PC-3 (cell line): Measurements from ENCODE around the gene CCL7.

Experiments used
- CTCF ChIP-seq: fragments of 300-600 bp; sonication (generic); conservative IDR thresholded peaks from 2 replicates; pipeline ENCODE4 v1.5.1; 2017; ENCODE audit warnings: antibody characterized with exemption, low read depth, mild to moderate bottlenecking, low read length
- EZH2 ChIP-seq: fragments of 300-600 bp; sonication (generic); IDR thresholded peaks from one replicate; pipeline ENCODE4 v1.6.1; 2017; ENCODE audit warnings: antibody characterized with exemption, mild to moderate bottlenecking, low read length; ENCODE audit not compliant: unreplicated experiment
- EZH2phosphoT487 ChIP-seq: fragments of 300-600 bp; sonication (generic); IDR thresholded peaks from 2 replicates; pipeline ENCODE4 v1.6.1; 2018; ENCODE audit warnings: mild to moderate bottlenecking, antibody characterized with exemption, low read length, borderline replicate concordance

- TF ChIP-seq CTCF: no peak
- no peak for TF ChIP-seq EZH2phosphoT487
- TF ChIP-seq EZH2: no peak
These were observed 23.6 kb upstream of the CCL7 start for GRCh38 chr17:34246446-34246845.
